GM12874 (cell line): ENCODE measurements around the gene RERE.

Experiments used
- TF ChIP-seq, protein P1 (sequence below): IDR thresholded peaks from 2 replicates; pipeline ENCODE4 v1.5.1; 2011; ENCODE audit warnings: low read depth, mild to moderate bottlenecking, control low read depth, low read length, moderate library complexity; ENCODE audit not compliant: insufficient read depth

The RERE gene

DNA sequence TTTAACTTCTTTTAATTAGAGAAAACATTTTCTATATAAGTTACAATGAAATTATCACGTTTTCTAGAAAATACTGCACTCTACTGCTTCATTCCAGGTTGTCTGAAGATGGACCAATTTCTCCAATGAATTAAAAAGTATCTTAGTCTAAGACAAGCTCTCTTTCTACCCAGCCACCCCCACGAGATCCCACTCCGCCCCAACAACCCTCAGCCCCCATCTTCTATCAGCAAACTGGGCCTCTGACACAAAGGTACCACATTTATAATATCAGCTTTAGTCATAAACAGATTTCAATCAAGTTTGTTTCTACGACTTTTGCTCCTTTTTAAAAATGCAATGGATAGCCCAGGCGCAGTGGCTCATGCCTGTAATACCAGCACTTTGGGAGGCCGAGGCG lies 117.8 kb downstream of the RERE start:
- TF ChIP-seq, protein P1, sequence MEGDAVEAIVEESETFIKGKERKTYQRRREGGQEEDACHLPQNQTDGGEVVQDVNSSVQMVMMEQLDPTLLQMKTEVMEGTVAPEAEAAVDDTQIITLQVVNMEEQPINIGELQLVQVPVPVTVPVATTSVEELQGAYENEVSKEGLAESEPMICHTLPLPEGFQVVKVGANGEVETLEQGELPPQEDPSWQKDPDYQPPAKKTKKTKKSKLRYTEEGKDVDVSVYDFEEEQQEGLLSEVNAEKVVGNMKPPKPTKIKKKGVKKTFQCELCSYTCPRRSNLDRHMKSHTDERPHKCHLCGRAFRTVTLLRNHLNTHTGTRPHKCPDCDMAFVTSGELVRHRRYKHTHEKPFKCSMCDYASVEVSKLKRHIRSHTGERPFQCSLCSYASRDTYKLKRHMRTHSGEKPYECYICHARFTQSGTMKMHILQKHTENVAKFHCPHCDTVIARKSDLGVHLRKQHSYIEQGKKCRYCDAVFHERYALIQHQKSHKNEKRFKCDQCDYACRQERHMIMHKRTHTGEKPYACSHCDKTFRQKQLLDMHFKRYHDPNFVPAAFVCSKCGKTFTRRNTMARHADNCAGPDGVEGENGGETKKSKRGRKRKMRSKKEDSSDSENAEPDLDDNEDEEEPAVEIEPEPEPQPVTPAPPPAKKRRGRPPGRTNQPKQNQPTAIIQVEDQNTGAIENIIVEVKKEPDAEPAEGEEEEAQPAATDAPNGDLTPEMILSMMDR: no peak

DNA sequence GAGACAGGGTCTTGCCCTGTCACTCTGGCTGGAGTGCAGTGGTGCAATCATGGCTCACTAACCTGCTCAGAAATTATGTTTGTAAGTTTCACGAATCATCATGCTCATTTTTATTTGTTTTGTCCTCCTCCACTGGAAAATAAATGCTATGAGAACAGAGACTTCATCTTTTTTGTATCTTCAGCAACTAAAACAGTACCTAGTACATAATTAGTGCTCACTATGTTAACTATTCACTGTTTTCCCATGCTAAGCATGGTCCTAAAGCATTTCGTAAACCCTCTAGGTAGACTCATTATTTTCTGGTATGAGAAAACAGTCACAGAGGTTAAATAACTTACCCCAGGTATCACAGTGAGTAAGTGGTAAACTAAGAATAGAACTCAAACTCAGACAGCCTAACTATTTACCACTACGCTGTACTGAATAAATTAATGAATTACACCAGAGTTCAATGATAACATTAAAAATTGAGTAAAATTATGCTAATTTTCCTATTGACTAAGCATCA lies 118.4 kb downstream of the RERE start:
- TF ChIP-seq, protein P1: no peak

DNA sequence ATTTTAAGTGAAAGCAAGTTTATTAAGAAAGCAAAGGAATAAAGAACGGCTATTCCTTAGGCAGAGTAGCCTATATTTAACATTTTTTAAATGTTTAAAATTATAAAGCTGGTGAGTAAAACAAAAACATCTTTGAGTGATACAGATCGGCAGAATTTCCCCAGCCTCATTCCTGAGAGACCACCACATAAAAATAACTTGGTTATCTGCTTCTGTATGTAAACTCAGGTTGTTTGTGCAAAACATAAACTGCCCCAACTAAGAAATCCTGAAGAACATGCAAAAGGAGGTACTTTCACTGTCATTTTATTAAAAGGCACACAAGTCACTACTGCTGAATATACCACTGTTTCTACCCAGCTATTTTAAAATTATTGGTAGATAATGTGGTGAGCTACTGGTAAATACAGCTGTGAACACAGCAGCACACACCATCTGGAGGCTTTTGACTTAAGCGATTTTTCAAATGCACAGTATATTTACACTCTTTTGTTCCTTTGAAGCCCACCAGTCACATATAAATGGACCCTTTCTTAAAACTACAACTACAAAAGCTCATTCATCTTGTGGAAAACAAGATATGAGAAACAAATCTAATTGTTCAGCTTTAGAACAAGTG lies 119.3 kb downstream of the RERE start:
- TF ChIP-seq, protein P1: no peak

DNA sequence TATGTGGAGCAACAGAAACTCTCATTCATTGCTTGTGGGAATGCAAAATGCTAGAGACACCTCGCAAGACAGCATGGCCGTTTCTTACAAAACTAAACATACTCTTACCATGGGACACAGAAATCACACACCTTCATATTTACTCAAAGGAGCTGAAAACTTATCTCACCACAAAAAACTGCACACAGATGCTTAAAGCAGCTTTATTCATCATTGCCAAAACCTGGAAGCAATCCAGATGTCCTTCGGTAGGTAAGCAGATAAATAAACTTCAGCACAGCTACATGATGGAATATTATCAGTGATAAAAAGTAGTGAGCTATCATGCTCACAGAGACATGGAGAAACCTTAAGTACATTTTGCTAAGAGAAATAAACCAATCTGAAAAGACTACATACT lies 124.3 kb downstream of the RERE start:
- TF ChIP-seq, protein P1: no peak

DNA sequence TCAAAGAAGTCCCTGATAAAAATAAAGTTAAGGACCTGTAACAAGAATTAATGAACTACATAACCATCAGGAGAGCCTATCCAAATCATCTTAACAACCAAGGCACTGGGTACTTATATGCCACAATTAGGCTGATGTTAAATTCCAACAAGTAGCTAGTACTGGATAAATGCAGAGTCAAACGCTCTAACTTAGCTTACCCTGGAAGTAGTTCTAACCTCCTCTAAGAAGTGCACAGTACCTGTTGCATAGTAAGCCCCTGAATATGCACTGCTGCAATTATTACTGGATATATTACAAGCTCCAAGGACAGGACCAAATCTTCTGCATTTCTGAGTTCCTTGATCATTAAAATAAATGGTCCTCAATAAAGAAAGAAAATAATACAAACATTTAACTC lies 125.8 kb downstream of the RERE start:
- TF ChIP-seq, protein P1: no peak

DNA sequence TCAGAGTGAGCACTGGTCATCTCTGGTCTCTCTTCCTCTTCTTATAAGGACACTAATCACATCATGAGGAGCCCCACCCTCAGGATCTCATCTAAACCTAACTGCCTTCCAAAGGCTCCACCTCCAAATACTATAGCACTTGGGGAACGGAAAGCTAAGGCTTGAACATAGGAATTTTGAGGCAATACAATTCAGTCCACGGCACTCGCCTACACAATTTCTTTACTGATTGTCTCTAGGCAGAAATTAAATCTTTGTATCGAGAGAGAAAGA lies 127.3 kb downstream of the RERE start:
- TF ChIP-seq, protein P1: no peak

DNA sequence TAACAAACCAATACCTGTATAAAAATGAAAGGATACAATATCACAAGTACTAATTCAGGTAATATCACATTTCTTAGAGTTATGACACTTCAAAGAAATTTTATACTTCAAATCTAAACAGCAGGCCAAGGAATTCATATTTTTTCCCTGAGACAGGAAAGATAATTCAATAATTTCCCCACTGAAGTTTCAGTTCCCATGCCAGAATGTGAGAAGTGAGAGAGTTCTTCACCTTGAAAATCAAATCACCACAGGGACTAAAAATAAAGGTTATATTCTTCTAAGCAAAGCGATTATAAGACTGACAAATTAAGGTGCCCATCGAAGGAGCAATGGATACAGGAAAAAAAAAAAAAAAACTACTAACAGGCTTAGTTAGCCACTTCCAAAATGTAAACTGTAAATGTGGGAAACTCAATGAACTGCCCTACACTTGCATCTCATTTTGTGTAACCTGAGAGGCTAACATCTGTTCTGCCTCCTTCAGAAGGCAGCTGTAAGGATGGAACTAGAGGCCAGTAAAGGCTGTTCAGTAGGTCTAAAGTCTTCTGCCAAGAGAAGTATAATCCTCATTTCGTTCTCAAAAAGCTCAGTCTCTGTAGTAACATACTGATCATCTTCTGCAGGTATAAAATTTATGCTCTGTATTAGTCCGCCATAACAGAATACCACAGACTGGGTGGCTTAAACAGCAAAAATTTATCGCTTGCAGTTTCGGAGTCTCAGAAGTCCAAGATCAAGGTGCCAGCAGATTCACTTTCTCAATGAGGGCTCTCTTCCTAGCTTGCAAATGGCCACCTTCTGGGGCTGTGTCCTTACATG lies 127.8 kb downstream of the RERE start:
- TF ChIP-seq, protein P1: no peak
